ENCODE data around the gene WDR93.

GRCh38 chr15:89686522-89686921 is 4.1 kb upstream of the WDR93 start:
- TF ChIP-seq CTCF (IDR thresholded peaks at IDR 0.05) (no peak), POLR2A (IDR thresholded peaks at IDR 0.05) (no peak), POLR2AphosphoS5 (IDR thresholded peaks at IDR 0.05; ENCODE audit: insufficient read depth in 1 of 2, low read depth in 1 of 2) (no peak)

Data from vagina (tissue), 2 donors.